T1000 (cell line): ENCODE measurements around the gene POLR2C.
"Not testable (repeated sequence)": the region's sequence is repeated elsewhere in the genome, so short reads cannot be mapped to it uniquely, and the experiment has no call there.

Experiments
- DNase-seq: peaks from one replicate; lab custom pipeline; 2025; ENCODE audit warnings: mixed read lengths; lab: John Stamatoyannopoulos, UW

POLR2C gene

DNA sequence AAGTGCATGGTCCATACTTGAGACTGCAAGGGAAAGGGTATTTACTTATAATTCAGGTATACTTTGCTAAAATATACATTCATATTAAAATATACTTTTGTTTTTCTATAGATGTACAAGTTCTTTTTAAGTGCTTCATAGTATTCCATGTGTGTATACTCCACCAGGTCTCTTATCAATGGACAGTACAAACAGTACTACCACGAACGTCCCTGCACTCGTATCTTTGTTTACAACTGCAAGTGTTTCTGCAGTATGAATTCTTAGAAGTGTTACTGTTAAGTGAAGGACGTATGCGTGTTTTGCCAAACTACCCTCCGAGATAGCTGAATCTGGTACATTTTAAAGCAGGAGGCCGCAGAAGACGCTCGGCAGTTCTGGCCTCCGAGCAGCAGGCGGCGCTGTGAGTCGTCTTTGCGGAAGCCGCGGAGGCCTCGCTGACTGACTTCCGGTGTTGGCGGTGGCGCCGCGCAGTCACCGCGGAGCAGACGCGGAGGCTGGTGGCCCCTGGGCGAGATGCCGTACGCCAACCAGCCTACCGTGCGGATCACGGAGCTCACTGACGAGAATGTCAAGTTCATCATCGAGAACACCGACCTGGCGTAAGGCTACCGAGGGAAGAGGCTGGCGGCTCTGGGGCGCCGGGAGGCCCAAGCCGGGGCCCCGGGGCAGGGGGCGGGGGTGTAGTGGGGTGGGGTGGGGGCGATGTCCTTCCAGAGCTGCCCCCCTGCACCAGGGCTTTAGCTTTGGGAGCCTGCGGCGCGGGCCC lies at the start of gene POLR2C:
Gene POLR2C (plus strand): TSS at position 471 of the 769 bp plus-strand sequence. CDS start 46 bp downstream, at position 517.
- peak; percentile 68 for DNase-seq

DNA sequence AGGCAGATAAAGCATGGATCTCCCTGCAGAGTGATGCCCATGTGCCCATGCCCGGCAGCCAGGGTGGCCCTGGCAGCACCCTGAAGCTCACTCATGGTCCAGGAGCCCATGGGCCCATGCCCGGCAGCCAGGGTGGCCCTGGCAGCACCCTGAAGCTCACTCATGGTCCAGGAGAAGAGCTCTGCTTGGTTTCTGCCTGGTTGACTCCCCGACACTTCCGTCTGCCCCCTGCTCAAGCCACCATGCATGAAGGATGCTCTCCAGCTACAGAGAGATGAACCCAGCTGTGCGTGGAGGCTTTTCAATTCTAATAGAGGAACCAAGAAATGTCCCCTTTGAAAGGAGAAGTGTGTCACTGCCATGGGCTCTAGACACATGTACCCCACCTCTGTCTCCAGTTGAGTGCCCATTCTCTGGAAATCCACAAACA lies 49.2 kb upstream of the POLR2C start:
- no peak for DNase-seq

DNA sequence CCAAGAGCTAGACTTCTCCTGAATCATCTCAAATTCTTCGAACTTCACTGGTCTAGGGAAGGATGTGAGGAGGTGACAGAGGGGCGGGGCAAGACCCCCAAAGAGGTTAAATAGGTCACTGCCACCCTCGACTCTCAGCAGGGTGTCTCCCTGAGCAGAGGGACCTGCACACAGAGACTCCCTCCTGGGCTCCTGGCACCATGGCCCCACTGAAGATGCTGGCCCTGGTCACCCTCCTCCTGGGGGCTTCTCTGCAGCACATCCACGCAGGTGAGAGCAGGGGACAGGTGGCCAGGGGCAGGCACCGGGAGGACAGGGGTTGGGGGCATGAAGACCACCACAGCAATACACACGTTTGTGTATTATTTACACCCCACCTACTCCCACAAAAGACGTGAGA lies 48.7 kb upstream of the POLR2C start:
- DNase-seq: no peak

- DNase-seq: no peak
Measured at GRCh38 chr16:57416084-57416483, 46.4 kb upstream of the POLR2C start.

DNA sequence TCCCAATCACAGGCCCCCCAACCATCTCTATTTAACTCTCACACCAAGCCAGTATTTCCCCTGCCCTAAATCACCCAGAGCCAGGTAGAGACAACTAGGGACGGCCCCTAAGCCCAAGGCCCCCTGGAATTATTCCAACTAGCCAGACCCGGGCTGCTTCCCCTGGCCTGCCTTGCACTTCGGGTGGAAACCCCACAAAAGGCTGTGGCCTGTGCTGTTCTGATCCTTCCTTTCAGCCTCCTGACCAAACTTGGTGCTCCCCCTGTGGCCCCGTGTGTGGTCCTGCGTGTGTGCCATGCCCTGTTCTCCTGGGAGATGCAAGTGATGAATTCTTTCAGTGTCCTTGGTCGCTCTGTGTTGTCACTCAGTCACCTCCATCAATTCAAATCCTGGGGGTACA lies 43.0 kb upstream of the POLR2C start:
- no peak for DNase-seq

DNA sequence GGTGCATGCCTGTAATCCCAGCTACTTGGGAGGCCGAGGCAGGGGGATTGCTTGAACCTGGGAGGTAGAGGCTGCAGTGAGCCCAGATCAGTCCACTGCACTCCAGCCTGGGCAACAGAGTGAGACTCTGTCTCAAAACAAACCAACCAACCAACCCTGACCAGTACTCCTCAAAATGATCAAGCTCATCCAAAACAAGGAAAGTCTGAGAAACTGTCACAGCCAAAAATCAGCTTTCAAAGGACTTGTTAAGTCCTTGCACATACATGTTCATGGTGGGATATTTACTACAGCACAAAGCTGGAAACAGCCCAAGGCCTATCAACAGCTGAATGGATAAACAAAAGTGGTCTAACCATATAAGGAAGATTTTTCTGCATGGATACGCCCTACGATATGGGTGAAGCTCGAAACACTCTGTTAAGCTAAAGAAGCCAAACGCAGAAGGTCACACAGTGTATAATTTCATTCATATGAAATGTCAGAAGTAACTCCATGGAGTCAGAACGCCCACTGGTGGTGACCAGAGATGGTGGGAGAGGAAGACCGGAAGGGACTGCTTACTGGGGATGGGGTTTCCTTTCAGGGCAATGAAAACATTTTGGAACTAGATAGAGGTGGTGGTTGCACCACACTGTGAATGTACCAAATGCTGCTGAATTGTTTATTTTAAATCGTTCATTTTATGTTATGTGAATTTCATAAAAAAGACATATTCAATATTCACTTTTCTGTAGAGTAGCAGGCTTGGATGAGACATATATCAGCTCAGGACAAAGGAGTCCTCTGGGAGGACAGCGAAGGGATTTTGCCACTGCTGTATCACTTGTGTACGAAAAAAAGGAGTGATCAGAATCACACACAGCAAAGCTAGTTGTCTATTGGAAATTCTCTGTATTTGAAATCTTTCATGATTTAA lies 40.2 kb upstream of the POLR2C start:
- DNase-seq: no peak

DNA sequence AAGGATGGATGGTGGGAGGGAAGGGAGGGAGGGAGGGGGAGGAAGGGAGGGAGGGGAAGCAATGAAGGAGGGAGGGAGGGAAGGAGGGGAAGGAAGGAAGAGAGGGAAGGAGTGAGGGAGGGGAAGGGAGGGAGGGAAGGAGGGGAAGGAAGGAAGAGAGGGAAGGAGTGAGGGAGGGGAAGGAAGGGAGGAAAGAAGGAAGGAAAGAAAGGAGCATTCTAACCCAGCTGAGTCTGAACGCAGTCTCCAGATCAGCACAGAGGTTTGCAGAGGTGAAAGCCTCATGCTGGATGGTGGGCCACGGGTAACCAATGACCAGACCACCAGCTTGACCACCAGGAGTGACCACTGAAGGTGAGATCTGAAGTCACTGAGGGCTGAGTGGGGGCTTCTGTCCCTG lies 39.3 kb upstream of the POLR2C start:
- no peak for DNase-seq

DNA sequence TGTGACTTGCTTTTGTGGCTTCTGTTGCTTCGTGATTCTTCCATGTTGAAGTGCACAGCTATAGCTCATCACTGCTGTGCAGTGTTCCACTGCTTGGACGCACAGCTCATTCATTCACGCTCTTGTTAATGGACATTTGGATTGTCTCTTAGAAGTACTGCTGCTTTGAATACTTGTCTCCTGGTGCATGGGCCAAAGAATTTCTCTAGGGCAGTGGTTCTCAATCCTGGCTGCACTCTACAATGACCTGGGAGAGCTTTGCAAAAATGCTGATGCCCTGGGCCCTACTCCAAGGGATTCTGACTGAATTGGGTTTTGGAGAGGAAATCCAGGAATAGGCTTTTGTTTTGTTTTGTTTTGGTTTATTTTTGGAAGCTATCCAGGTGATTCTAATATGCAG lies 37.9 kb upstream of the POLR2C start:
- DNase-seq: no peak

GRCh38 chr16:57426356-57426755 lies 36.1 kb upstream of the POLR2C start:
- DNase-seq: no peak

GRCh38 chr16:57427307-57427706 lies 35.2 kb upstream of the POLR2C start:
- no peak for DNase-seq

GRCh38 chr16:57427824-57428223 lies 34.7 kb upstream of the POLR2C start:
- no peak for DNase-seq

GRCh38 chr16:57430955-57431354 lies 31.5 kb upstream of the POLR2C start:
- no peak for DNase-seq

- no peak for DNase-seq
Measured at GRCh38 chr16:57432505-57432904, 30.0 kb upstream of the POLR2C start.

DNA sequence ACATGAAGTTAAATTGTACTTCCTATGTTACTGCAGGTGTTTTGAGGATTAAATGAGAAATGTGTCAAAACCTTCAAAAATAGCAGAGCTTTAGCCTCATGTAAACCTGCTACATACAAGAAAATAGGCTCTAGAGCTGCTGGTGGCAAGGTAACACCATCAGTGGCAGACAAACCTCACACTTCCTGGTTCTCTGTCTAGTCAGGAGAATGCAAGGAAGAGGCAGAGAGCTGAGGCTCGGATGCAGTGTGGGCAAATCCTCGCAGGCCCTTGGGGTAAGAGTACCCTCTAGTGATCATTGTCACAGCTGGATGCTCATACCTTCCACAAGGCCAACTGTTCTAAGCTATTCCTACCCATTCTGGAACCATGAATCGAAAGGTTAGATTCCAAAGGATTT lies 29.5 kb upstream of the POLR2C start:
- DNase-seq: no peak

- no peak for DNase-seq
Measured at GRCh38 chr16:57434003-57434402, 28.5 kb upstream of the POLR2C start.

DNA sequence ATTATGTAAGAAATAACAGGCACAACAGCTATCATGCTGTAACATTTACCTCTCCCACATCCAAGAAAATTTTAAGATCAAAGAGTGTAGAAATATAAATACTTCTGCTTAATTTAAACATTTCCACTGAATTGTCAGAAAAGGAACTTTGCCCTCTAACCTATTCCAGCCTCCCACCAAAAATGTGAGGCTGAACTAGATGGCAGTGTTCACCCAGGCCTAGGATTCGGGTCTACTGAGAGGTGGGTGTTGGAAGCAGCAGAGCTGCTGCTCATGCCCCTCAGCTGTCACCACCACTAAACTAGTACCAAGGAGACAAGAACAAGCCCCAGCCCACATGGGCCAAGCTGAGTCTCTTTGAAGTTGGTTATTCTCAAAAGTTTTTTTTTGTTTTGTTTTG lies 26.6 kb upstream of the POLR2C start:
- DNase-seq: no peak

- DNase-seq: not testable (repeated sequence)
Measured at GRCh38 chr16:57439947-57440346, 22.5 kb upstream of the POLR2C start.

DNA sequence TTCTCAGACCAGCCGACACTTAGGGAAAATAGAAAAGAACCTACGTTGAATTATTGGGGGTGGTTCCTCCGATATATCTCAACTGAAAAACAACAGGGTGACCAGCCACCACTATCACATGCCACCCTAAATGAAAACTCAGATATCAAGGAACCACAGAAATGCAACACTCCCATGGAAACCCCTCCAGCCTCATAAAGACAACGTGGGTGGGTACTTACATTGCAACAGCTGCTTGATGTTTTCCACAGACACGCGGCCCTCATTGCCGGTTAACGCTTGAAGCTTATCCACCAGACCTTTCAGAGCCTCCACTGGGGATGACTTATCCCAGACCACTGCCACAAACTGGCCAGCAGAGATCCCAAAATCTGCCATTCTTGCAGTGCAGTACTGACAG lies 21.9 kb upstream of the POLR2C start:
- not testable (repeated sequence) for DNase-seq

GRCh38 chr16:57444711-57445110 lies 17.8 kb upstream of the POLR2C start:
- no peak for DNase-seq

DNA sequence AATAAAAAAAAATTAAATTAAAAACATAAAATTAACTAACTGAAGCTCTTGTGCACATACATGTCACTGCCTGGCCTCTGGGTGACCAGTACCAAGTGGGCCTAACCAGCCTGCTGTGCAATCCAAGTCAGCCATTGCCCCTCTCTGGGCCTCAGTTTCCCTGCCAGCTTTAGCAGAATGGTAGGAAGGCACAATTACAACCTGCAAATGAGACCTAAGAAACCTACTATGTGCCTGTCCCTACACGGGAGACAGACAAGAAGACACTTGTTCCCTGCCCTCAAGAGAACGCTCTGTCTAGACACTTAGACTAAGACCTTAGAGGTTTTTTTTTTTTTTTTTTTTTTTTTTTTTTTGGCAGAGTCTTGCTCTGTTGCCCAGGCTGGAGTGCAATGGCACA lies 17.0 kb upstream of the POLR2C start:
- no peak for DNase-seq

DNA sequence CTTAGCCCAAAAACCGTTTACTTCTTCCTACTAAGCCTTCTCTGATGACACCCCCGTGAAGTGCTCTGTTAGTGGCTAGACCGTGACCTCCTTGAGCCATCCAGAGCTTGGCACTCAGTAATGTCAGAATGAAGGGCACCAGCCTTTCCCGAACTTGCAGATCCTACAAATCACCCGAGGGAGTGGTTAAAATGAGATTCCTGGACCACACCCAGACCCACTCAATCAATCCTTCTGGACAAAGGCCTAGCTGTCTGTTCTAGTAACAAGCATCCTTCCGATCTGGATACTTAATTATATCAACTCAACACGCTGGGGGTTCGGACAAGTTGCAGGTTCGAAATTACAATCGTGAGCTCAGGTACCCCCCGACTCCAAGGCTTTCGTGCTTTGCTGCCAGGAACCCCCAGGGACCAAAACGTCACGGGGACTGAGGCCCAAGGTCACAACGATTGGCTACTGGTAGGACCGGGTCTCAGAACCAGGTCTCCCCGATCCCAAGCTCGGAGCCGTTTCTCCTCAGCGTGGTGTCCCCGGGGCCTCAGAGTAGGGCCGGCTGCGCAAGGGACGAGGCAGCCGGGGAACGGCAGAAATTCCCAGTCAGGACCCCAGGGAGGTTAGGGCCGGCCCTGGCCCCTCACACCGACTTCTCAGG lies 15.8 kb upstream of the POLR2C start:
- peak; percentile 37 for DNase-seq

DNA sequence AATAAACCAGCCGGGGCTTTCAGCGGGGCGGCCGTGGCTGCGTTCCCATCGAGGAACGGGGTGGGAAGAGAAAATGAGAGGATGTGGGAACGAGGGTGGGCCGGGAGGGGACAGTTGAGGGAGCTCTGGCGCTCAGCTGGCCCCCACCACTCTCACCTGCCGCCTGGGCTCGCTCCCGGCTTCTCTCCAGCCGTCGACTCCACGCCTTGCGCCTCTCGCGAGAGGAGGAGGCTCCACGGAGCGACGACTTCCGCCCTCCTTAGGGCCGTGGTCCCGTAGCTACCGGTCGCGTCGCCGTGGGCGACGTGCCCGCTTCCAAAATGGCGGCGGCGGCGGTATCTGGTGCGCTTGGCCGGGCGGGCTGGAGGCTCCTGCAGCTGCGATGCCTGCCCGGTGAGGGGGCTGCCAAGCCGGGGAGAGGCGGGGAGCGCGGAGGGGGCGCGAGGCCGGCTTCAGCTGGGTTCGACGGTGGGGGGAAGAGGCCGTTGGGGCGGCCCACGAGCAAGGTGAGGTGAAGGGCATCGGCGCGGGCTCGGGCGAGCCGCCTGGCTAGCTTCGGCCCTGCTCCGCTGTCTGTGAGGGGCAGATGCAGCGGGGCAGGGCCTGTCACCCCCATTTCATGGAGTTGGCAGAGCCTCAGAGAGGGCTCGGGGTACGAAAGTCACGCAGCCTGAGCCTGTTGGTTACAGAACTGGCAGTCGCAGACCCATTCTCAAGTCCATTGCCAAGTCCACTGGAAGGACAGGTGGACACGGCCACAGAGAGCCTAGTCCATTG lies 15.1 kb upstream of the POLR2C start, which contains the start of the genes CIAPIN1 and COQ9:
Gene CIAPIN1 (minus strand): TSS at position 200 of the 777 bp plus-strand sequence. CDS start 6,457 bp downstream, outside the sequence.
Gene COQ9 (plus strand): TSS at position 294 of the 777 bp plus-strand sequence. CDS start 27 bp downstream, at position 321.
- peak; percentile 65 for DNase-seq
